DOHH2 (cell line): Measurements from ENCODE around the gene HOXC6.

Experiments used
- EZH2phosphoT487 ChIP-seq: fragments of 200-600 bp; sonication (generic); IDR thresholded peaks from 2 replicates; pipeline ENCODE4 v1.6.1; 2017; ENCODE audit warnings: borderline replicate concordance, mild to moderate bottlenecking, antibody characterized with exemption, low read length, moderate library complexity, mixed read lengths
- TF ChIP-seq, protein P1 (sequence below): fragments of 200-600 bp; sonication (generic); IDR thresholded peaks from one replicate; pipeline ENCODE4 v1.5.1; 2014; ENCODE audit warnings: antibody characterized with exemption, mild to moderate bottlenecking, low read depth, low read length; ENCODE audit not compliant: poor library complexity, severe bottlenecking

DNA sequence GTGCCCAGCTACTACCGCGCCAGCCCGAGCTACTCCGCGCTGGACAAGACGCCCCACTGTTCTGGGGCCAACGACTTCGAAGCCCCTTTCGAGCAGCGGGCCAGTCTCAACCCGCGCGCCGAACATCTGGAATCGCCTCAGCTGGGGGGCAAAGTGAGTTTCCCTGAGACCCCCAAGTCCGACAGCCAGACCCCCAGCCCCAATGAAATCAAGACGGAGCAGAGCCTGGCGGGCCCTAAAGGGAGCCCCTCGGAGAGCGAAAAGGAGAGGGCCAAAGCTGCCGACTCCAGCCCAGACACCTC is 42.6 kb upstream of the HOXC6 start:
- TF ChIP-seq, protein P1, sequence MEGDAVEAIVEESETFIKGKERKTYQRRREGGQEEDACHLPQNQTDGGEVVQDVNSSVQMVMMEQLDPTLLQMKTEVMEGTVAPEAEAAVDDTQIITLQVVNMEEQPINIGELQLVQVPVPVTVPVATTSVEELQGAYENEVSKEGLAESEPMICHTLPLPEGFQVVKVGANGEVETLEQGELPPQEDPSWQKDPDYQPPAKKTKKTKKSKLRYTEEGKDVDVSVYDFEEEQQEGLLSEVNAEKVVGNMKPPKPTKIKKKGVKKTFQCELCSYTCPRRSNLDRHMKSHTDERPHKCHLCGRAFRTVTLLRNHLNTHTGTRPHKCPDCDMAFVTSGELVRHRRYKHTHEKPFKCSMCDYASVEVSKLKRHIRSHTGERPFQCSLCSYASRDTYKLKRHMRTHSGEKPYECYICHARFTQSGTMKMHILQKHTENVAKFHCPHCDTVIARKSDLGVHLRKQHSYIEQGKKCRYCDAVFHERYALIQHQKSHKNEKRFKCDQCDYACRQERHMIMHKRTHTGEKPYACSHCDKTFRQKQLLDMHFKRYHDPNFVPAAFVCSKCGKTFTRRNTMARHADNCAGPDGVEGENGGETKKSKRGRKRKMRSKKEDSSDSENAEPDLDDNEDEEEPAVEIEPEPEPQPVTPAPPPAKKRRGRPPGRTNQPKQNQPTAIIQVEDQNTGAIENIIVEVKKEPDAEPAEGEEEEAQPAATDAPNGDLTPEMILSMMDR: no peak
- TF ChIP-seq EZH2phosphoT487: no peak
